HG02610 (cell line): ENCODE results near the gene SYTL2.

Source experiments
- ATAC-seq: cut with Tn5 transposase; IDR thresholded peaks from one replicate; pipeline ENCODE4 v1.9.1; 2021; ENCODE audit warnings: mild to moderate bottlenecking, moderate library complexity; ENCODE audit not compliant: unreplicated experiment

The SYTL2 gene

DNA sequence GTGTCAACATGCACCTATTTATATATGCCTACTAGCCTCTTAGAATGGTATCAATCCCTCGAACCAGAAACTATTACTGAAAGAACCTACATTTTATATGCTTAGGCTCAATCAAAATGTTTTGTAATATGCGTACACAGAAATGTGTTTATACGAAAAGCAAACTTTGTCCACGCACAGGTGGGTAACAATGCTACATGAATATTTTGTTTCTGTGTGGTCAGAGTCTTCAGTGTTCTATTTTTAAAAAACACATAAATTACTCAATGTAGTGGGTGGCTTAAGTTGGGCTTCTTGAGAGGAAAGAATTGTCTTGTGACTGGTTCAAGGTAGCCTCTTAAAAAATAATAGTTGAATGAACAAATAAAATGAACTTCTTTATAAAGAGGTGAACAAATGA, 46.1 kb downstream of the SYTL2 start:
- no peak for ATAC-seq

DNA sequence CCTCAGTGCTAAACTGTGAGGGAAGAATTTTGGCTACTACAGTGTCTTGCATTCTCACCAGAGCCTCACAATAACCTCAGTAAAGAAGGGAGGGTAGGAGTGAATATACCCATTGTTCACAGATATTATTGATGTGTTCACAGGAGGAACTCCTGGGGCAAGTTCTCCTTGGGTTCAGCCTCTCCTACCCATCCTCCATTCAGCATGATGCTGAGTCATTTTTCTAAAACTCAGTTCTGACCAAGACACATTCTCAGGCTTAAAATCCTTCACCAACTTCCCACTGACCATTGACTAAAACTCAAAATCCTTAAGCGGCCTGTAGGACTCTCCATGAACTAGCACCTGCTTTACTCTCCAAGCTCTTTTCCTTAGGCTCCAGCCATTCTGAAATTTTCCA, 48.7 kb downstream of the SYTL2 start:
- ATAC-seq, result no peak

DNA sequence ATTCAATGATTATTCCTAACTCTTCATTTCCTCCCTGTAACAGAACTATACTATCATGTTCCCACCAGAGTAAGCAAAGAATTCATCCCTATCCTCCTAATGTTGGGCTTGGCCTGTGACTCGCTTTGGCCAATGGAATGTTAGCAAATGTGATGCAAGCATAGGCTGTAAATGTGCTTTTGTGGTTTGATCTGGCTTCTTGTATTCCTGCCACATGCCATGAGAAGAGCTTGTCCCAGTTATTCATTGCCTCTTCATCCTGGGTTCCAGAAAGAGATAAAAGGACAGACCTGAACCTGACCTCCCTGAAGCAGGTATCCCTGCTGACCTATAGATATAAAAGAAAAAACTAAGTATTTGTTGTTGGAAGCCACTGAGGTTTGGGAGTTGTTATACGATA, 51.0 kb downstream of the SYTL2 start:
- no peak for ATAC-seq

DNA sequence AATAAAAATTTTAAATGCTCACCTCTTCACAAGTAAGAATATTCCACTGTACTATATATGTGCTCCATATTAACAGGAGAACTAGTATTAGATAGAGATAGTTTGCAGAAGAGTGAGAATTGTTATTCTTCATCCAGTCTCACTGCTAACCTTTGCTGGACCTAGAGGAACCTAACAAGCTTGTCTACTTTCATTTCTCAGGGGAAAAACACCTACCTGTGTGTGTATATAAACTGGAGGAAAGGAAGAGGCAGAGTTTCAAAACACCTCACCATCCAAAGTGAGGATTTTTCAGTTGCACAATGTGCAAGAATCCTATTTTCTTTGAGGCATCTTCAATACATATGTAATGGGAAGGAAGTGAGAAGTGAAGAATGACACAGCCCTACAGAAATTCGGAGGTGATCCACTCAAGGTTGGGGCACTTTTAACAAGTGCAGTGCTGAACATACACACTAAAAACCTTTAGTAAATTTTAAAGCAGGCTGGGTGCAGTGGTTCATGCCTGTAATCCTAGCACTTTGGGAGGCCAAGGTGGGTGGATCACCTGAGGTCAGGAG, 52.4 kb downstream of the SYTL2 start:
- no peak for ATAC-seq

DNA sequence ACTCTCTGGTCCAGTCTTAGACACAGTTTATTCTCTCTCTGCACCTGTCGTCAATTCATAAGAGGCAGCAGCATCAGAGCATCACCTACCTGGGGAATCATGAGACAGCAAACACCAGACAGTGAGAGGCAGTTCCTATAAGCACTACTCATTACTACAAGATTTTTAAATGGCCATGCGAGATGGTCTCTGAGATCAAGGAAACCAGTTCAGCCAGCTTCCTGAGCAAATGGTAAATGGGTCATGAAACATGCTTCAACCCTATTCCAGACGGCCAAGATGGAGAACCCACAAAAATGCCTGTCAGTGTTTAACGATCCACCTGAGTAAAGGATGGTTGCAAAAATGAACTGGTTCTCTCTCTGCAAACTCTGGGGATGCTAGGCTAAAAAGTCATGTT, 52.9 kb downstream of the SYTL2 start:
- ATAC-seq, result no peak

DNA sequence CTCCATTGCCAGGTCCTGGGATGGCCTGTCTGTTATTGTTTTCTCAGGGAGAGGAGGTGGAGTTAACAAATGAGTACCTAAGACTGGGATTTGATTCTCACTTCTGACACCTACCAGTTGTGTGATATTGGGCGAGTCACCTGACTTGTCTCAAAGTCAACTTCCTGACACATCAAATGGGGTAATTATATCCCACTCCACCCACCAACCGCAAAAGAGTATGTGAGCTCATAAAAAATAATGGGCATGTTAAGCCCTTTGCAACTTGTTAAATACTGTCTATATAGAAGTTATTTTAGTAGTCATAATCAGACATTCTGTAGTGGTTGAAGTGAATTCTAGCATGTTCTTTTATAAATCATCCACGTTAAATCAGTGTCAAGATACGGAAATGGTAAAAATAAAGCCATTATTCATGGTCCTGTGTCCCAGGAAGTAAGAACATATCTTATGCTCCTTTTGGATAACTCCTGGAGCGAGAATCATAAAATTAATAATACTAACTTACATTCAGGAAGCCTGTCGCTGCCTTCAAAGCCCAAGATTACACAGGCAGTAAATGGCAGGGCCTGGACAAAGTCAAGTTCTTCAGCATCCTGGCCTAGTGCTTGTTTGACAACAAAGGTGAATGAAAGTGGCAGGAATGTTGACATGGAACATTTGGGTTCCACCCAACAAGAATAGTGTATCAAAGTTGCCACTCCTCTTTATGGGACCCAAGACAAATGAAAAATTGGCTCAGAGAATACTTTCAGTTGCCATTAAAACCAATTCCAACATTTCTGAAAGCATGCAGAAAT, 54.3 kb downstream of the SYTL2 start:
- no peak for ATAC-seq

DNA sequence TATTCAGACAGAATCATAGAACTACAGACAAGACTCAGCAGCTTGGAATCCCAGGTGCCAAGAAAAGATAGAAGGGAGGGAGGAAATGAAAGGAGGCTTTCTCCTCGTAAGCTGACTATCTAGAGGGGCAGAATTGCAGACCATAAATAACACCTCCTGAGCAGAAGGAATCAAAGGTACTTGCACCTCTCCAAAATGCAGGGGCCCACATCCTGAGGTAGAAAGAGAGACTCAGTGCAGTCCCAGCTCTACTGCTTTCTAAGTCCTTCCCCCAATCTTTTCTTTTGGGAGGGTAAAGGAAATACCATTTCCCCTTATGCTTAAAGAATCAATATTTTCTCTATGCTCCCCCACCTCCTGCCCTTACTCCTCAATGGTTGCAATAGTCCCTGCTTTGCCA, 55.2 kb downstream of the SYTL2 start:
- no peak for ATAC-seq

DNA sequence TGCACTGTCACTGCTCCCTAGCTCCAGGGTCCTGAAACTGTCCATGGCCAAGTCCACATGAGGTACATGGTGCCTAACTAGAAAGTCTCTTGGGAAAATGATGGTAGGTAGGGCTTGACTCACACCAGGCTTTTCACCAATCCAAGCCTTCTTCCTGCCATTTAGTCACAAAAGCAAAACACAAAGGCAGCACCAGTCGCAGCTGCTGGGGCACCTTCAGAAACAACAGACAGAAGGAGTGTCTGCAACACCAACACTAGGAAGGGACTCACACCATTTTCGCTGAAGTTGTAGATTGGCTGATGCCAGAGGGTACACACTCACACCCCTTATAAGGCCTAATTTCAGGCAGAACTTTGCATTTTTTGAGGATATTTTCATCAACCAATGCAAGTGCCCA, 55.7 kb downstream of the SYTL2 start:
- no peak for ATAC-seq

DNA sequence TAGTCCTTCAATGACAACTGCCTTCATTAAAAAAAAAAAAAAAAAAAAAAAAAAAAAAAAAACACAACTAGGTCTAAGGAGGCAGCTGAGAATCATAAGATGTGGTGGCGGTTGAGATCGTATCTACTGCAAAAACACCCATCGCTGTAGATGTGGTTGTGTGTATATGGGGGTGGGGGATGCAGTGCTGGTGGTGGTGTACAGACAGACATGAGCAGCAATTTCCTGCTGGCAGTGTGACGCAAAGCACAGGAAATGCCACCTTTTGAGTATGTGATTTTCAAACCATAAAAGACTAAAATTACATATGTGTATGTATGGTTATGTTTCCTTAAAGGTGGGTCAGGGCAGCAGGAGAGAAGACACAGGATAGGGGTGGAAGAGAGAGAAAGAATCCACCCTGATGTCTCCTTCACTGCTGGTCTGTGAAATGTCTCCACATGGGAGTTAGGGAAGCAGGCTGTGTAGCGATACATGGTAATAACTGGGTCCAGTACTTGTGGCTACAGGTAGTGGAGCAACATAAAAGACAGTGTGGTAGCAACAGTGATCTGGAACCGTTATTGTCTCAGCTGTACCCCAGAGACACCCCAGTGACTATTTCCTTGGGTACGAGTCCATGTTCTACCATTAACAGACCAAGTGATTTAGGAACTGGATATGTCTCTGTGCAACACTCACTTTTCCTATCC, 57.9 kb downstream of the SYTL2 start:
- no peak for ATAC-seq

DNA sequence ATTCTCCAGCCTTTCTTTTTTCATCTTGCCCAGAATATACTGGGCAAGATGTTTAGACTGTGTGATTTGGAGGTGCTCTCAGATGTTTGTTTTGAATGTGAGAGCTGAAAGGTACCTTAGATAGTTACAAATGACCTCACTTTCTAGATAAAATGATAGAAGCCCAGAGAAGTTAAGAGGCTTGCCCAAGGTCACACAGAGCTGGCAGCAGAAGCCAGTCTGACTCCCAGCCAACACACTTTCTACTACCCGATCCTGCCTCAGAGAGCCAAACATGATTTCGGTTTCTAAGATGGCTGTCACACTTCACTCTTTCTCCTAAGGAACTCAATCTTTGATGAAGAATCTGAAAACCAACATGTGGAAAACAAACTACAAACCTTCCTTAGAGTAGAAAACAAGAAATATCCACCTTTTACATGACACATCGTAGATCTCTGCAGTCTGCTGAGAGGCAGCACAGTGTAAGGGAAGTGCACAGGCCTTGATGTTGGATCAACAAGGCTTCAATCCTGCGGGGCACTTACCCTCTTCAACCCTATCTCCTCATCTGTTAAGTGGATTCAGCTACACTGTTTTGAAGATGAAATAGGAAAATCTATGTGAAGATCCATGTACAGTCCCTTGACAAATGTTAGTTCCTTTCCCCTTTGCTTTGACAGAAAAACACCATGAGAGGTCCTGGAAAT, 58.6 kb downstream of the SYTL2 start:
- ATAC-seq, result no peak

DNA sequence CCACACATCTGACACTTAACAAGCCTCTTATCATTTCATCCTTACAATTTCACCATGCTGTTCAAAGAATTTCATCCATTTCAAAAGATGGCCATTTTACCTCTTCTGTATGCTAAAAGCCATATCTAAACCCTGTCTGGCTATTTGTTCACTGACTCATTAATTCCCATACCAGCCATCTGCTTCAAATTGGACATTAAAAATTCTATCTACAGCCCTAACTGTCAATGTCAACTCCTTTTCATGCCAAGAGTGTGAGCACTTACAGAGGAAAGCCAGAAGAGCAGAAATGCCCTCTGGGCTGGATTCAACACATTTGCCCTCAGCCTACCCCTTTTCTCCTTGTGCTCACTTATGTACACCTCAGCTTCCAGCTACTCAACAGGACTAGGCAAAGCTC, 59.2 kb downstream of the SYTL2 start:
- ATAC-seq, result no peak

DNA sequence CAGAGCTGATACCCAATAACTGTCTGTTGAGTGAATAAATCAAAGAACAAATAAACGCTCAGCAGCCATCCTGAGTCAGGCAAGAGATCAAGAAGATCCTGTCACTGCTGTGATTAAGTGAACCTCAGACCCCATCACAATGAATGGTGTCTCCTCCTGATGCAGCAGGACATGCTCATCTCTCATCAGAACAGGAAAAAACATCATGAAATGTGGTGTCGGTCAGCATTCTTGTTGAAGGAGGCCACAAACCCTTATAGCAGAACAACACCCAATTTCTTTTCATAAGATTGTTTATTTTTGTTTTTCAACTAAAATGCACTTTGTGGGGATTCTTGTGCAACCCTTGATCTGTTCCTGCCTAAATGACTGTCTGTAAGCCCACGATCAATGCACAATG, 60.3 kb downstream of the SYTL2 start:
- ATAC-seq, result no peak

DNA sequence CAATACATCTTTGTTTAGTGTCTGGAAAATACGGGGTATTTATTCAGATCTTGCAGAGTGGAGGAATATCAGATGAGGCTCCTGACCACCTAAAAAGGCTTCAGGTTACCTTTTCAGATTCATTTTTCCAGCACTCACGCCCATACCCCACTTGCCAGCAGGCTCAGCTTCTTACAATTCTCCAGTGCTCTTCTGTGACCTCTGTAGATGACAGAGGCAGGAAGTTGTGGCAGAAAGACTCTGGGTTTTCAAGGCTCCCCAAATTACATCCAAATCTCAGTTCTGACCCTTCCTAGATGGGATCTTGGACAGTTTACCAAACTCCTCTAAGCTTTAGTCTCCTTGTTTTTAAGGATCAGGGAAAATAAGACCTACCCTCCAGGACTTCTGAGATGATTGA, 61.1 kb downstream of the SYTL2 start:
- ATAC-seq, result no peak

DNA sequence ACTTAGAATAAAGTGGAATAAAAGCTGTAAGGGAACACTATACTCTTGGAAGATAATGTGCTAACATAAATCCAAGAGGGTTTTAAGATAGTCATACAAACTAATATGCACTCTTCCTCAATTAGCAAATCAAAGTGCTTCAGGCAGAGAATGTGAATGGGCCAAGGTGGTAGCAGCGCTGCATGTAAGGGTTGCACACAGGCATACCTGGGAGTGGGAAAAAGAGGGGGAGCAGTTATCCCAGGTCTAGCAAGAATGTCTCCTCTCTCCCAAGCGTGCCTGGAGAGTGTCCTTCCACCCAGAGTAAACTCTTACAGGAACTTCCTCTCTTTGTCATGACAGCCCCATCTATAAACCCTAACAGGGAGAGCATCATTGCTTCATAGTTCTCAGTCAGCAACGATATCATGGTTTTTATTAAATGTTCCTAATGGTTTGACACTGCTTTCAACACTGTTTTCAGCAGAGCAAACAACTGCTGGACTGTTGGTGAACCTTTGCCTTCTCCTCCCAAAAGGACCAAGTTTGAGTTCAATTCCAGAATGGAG, 61.6 kb downstream of the SYTL2 start:
- no peak for ATAC-seq

DNA sequence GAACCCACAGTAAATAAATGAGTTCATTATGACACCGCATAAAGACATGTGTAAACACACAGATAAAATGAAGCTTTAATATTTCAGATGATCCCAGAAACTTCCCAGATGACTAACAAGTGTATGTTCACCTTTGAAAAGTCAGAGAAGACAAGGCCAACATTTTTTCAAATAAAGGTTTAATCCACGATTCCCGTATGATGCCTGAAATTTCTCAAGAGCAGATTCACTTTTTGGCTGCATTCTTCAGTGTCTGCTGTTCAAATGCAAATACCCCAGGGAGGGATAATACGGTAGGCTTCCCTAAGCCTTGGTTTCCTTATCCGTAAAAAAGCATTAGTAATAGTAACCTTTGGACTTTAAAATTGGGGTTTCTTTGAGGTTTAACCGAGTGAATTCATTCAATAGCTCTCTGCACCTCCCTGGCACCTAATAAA, 62.5 kb downstream of the SYTL2 start:
- ATAC-seq, result no peak

DNA sequence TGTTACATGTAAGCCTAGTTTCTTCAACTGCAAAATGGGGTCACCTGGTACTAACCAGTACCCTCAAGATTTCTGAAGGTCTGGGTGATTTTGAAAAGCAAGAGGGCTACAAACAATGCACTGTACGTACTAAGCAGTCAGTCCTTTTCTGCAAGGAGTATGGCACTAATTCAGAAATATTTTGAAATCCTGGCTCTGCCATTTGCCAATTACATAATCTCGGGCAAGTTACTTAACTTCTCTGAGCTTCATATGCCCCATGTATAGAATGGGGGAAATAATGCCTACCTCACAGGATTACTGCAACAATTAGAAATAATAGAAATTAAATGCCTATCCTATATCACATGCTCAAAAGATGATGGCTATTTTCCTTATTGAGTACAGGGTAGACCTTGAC, 64.3 kb downstream of the SYTL2 start:
- no peak for ATAC-seq

DNA sequence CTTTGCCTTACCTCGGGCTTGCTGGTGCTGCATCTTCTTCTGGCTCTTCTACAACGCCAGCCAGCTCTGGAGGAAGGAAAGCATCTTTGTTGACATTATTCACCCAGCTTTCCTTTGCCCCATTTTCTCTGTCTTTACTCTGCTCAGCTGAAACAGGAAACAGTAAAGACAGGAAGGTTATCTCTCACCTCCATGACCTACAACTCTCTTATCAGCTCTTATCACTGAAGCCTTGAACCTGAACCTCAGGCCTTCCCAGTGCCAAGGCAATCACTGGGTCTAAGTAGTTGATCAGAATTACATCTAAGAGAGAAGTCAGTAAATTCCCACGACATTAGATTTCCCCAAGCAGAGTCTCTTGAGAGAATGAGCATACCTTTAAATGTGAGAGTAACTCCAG, 65.3 kb downstream of the SYTL2 start:
- no peak for ATAC-seq

DNA sequence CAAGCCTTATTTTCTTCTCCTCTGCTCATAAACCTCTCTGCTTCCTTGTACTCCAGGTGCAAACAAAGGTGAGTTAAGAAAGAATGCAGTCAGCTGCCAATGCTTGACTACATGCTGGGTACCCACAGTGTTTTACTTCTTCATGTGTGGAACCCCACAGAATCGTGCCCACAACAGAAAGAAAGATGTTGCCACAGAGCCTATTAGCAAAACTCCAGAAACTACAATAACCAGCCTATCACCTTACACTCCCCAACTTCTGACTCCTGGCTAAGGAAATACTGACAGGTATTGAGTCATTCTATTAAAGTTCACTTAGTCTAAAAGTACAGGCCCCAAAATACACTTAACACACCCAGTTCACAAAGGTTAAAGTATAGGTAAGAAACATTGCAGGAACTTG, 68.1 kb downstream of the SYTL2 start:
- no peak for ATAC-seq

DNA sequence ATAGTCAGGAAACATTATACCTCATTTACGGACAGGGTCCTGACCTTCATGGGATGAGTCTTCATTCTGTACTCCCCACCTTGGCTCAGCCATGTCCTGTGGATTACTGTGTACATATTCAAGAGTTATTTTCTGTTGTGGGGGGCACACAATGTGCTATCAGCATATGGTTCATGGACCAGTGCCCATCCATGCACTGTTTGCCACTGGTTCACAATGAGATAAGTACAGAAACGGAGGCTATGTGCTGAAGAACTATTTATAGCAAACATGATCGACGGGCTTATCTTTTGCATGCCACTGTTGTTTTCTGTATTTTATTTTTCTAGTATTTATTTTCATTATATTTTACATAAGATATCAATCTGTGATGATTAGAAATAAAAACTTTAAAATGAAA, 68.6 kb downstream of the SYTL2 start:
- ATAC-seq, result no peak

DNA sequence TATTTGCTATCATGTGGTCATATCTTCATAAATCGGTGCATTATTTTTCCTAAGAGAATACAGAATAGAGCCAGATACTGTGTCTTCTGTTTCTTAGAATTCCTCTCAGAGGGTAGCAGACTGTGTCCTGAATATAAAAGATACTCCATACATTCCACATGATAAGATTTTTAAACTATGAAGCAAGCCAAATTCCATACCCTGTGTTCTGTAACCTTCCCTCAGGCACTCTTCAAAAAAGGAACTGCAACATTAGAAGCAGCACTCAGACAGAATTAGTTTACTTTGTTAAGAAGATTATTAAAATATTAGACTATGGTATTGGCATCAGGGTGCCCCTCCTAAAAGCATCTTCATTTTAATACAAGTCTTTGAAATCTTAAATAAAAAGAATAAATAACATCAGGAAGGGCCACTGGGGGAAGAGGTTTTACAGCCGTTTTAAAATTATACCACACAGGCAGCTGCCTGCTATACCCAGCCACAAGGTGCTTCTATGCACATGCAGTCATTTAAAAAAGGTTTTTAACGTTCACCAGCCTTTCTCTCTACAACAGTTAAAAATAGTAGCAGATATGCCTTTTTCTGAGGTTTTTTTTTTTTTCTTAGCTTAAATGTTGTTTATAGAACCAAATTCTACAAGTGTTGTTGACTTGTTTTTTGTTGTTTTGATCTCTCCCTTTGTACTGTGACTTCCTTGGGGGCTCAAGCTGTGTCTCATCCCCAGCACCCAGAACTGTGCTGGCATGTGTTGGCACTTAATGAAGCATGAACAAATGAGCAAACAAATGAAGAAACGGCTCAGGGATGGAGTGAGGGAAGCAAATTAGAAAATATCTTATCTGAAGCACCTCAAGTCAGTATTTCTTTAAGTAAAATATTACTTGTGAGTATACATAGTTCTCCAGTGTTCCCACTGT, 70.2 kb downstream of the SYTL2 start:
- no peak for ATAC-seq
